Right lobe of liver (tissue), 6 donors: Measurements from ENCODE around the gene SETBP1. TPM values are rescaled to one million over a fixed set of nuclear protein-coding genes. Genes with fewer than 3 reads are reported as not detected.

Experiments
- ATAC-seq, 4 donors: fragments of 200-7000 bp; cut with Tn5 transposase; one replicate each; pipeline ENCODE4 v1.9.1; 2020; ENCODE audit warnings: mild to moderate bottlenecking in 4 of 4, moderate library complexity in 4 of 4
- DNase-seq, 3 donors: peaks; one replicate each; pipeline ENCODE4 v3.0.0-alpha.2; 2020
- H3K27ac ChIP-seq, 3 donors: fragments of 200-600 bp; one replicate each; pipeline ENCODE4 v1.8.0; 2022
- H3K27me3 ChIP-seq, 2 donors: fragments of 200-600 bp; one replicate each; pipeline ENCODE4 v1.8.0; 2022
- H3K36me3 ChIP-seq, 4 donors: fragments of 200-600 bp; sonication (generic) in 1 of 4; one replicate each; pipeline versions ENCODE4 v1.5.1 to v1.8.0; 2017 to 2022; ENCODE audit warnings: control low read depth in 1 of 4
- H3K4me1 ChIP-seq, 4 donors: fragments of 200-600 bp; sonication (generic) in 1 of 4; one replicate each; pipeline versions ENCODE4 v1.5.1 to v1.8.0; 2017 to 2022; ENCODE audit warnings: control low read depth in 1 of 4
- H3K4me3 ChIP-seq, 3 donors: fragments of 200-600 bp; one replicate each; pipeline ENCODE4 v1.8.0; 2022
- H3K9me3 ChIP-seq, 4 donors: fragments of 200-600 bp; sonication (generic) in 1 of 4; one replicate each; pipeline versions ENCODE4 v1.5.1 to v1.8.0; 2017 to 2022; ENCODE audit warnings: control low read depth in 1 of 4
- POLR2A ChIP-seq: fragments of 450-650 bp; IDR thresholded peaks from one replicate; pipeline ENCODE4 v1.6.1; 2017; ENCODE audit warnings: antibody characterized with exemption, mild to moderate bottlenecking
- WGBS: methylation state at CpG from one replicate; pipeline ENCODE4 v1.1.6; 2018; ENCODE audit warnings: low coverage, low lambda C conversion rate; ENCODE audit not compliant: insufficient coverage; ENCODE audit errors: missing lambda C conversion rate; 5-methylcytosine and 5-hydroxymethylcytosine counted together
- intact Hi-C, 2 donors: fragments of 100-400 bp; cut with DNase I; formaldehyde crosslinking; loops; one replicate each; pipeline versions ENCODE4 v1.11.2 to v1.14.1; 2022
- total RNA-seq, 6 experiments: library from RNA; depleted of rRNA in 2 of 6; stranded (reverse); fragments of >200 nt in 2 of 6; fragmentation: NEBNext Ultra II Directional in 3 of 6; extraction: Animal tissue kit (Norgen Biotek cat#: 25700) in 3 of 6; gene quantifications; one replicate each; pipeline versions ENCODE4 v1.1.0 to v1.2.4, GENCODE V29; 2016 to 2023
- TF ChIP-seq, protein P1 (sequence below), 4 donors: fragments of 200-600 bp in 3 of 4; fragments of 450-650 bp in 1 of 4; IDR thresholded peaks; one replicate each; pipeline versions ENCODE4 v1.5.1 to v1.8.0; 2016 to 2022; ENCODE audit warnings: antibody characterized with exemption in 4 of 4, mild to moderate bottlenecking in 2 of 4
- donor health status: DM: no; HTN: yes; CAD: no.
- donor health status: DM: no; HTN: no; CAD: no.
- donor health status: DM: no; HTN: no; CAD: no.
- donor health status: DM: no; HTN: yes; CAD: no.
- donor health status: DM: no; HTN: yes; CAD: no.

Gene SETBP1
- total RNA-seq, 6 experiments from 2014 or later: 14.3 to 29.1 (median 16.6) TPM

DNA sequence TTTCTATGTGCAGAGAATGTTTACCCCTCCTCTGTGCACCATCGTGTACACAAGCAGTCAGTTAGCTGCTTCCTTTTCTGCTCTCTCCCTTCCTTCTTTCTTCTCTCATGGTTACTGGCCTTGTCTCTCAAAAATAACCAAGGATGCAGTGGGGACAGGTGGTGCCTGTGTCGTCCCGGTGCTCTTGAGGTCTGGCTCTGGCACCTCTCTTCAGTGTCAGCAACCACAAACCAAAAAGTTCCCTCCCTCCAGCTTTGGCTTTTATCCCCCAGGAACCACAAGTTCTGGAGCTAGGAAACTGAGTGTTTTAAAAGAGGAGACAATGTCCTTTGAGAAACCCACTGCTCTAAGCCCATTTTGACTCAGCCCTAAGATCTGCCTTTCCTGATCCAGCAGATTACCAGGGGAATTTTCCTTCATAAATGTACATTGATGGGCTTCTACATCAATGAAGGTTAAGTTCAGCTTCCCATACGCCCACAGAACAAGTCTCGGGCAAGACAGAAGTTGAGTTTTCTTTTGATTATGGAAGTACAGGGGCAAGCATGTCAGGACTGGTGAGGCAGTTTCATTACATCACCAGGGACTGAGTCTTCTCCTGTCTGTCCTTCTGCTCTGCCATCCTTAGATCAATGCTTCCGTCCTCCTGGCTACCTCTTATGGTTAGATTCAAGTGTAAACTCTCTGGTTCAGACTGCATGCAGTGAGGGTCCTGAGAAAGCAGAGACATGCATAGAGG, 232.2 kb downstream of the SETBP1 start:
- H3K27ac ChIP-seq: no peak overlapping the region
- H3K4me1 ChIP-seq: peaks cover 0 to 26% (median 10%) of the 10 kb centered on the region in 4 donors
- DNase-seq (no peak), ATAC-seq (no peak)
- H3K36me3 ChIP-seq: no peaks in the 10 kb centered on the region
- H3K27me3 ChIP-seq: no peaks in the 10 kb centered on the region
- H3K9me3 ChIP-seq: no peaks in the 10 kb centered on the region
- intact Hi-C loops: no loop called here
- 77% methylated on average over 5 of the region's 6 CpGs for WGBS
- H3K4me3 ChIP-seq: no peak overlapping the region
- TF ChIP-seq POLR2A: no peak
- TF ChIP-seq, protein P1, sequence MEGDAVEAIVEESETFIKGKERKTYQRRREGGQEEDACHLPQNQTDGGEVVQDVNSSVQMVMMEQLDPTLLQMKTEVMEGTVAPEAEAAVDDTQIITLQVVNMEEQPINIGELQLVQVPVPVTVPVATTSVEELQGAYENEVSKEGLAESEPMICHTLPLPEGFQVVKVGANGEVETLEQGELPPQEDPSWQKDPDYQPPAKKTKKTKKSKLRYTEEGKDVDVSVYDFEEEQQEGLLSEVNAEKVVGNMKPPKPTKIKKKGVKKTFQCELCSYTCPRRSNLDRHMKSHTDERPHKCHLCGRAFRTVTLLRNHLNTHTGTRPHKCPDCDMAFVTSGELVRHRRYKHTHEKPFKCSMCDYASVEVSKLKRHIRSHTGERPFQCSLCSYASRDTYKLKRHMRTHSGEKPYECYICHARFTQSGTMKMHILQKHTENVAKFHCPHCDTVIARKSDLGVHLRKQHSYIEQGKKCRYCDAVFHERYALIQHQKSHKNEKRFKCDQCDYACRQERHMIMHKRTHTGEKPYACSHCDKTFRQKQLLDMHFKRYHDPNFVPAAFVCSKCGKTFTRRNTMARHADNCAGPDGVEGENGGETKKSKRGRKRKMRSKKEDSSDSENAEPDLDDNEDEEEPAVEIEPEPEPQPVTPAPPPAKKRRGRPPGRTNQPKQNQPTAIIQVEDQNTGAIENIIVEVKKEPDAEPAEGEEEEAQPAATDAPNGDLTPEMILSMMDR (IDR thresholded peaks at IDR 0.05): no peak

DNA sequence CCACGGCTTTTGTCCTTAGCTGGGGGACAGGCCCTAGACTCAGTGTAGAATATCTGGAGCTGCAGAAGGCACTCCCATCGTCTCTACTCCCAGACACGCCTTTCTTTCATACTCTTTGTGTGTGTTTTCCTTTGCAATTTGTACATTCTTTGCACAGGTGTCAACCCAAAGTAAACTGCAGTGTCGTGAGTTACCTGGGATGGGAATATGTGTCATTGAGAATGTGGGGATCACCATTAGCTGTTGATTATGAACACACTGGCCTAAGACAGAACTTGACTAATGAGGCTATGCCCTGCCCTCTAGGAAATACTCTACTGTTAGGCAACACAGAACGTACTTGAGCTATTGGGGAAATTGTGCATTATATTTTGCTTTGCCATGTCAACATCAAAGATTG, 233.3 kb downstream of the SETBP1 start:
- 78% methylated on average over 5 of the region's 5 CpGs for WGBS
- ATAC-seq (no peak), DNase-seq (no peak)
- no peaks in the 10 kb centered on the region for H3K27me3 ChIP-seq
- H3K36me3 ChIP-seq: no peaks in the 10 kb centered on the region
- H3K4me1 ChIP-seq: peaks cover 0 to 36% (median 14%) of the 10 kb centered on the region in 4 donors
- H3K27ac ChIP-seq: no peak overlapping the region
- TF ChIP-seq POLR2A: no peak
- TF ChIP-seq, protein P1 (IDR thresholded peaks at IDR 0.05): no peak
- H3K4me3 ChIP-seq: no peak overlapping the region
- H3K9me3 ChIP-seq: no peaks in the 10 kb centered on the region
- intact Hi-C loops: no loop called here

DNA sequence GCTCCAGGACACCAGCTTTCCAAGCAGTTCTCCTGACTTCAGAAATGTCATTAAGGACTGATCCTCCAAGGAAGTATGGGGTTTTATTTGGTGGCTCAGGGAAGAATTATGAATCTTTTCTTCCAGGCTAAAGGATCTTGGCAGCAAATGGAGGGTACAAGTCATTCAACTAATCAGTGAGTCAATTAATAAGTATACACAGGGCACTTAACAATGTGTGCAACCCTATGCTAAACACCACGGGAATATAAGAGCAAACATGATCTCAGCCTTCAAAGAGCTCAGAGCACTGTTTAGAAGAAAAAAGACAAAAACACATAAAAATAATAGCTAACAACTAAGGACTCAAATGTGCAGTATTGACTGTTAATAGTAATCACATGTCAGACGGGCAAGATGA, 234.5 kb downstream of the SETBP1 start:
- WGBS: 68% methylated on average over 2 of the region's 2 CpGs
- intact Hi-C loops: no loop called here

DNA sequence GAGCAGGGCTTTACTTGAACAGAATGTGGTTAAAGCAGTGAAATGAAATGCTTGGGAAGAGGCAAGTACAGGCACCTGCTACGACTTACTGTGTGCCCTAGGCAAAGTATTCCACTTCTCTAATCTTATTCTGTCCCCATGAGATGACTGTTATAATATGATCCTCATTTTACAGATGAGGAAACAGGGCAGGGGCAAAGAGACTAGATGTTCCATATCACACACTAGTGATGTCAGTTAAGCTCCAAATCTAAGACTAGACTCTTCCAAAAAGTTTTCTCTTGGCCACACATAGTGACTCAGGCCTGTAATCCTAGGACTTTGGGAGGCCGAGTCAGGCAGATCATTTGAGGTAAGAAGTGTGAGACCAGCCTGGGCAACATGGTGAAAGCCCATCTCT, 235.0 kb downstream of the SETBP1 start:
- Histone ChIP-seq H3K27me3 (no peaks in the 10 kb centered on the region), H3K36me3 (no peaks in the 10 kb centered on the region), H3K9me3 (no peaks in the 10 kb centered on the region), H3K4me1 (peaks cover 0 to 36% (median 14%) of the 10 kb centered on the region in 4 donors), H3K4me3 (no peak overlapping the region), H3K27ac (peak overlapping the region in 2 of 3 donors; percentile 67 to 79)
- TF ChIP-seq POLR2A: no peak
- TF ChIP-seq, protein P1 (IDR thresholded peaks at IDR 0.05): no peak
- WGBS: 100% methylated on average over 1 of the region's 2 CpGs
- ATAC-seq (no peak), DNase-seq (no peak)
- intact Hi-C loops: no loop called here

More for the DNA sequence above, 234.5 kb downstream of the SETBP1 start:
- ATAC-seq (no peak), DNase-seq (no peak)
- Histone ChIP-seq H3K27me3 (no peaks in the 10 kb centered on the region), H3K36me3 (no peaks in the 10 kb centered on the region), H3K9me3 (no peaks in the 10 kb centered on the region), H3K4me3 (no peak overlapping the region), H3K4me1 (peaks cover 0 to 36% (median 14%) of the 10 kb centered on the region in 4 donors), H3K27ac (no peak overlapping the region)
- no peak for TF ChIP-seq POLR2A
- TF ChIP-seq, protein P1 (IDR thresholded peaks at IDR 0.05): no peak
